H9 (cell line): ENCODE measurements around the gene EXOC1L. TPM values are rescaled to one million over a fixed set of nuclear protein-coding genes. Genes with fewer than 3 reads are reported as not detected.

Experiments
- DNase-seq: peaks from one replicate; pipeline ENCODE4 v3.0.0-alpha.2; 2017
- H2AFZ ChIP-seq: one replicate; pipeline ENCODE4 v1.6.1; 2013; ENCODE audit warnings: mild to moderate bottlenecking, low read length, control low read depth, moderate library complexity
- H2AK5ac ChIP-seq: 2 replicates; pipeline ENCODE4 v1.6.1; 2013; ENCODE audit warnings: low read length, control low read depth, mixed read lengths; ENCODE audit not compliant: insufficient read length
- H2BK120ac ChIP-seq: one replicate; pipeline ENCODE4 v1.6.1; 2013; ENCODE audit warnings: low read depth, mild to moderate bottlenecking, low read length, control low read depth, inconsistent platforms; ENCODE audit not compliant: poor library complexity, severe bottlenecking
- H2BK12ac ChIP-seq: 2 replicates; pipeline ENCODE4 v1.6.1; 2013; ENCODE audit warnings: low read length, control low read depth, mixed read lengths, low read depth; ENCODE audit not compliant: insufficient read length
- H2BK15ac ChIP-seq: 2 replicates; pipeline ENCODE4 v1.6.1; 2013; ENCODE audit warnings: low read depth, low read length, control low read depth
- H2BK20ac ChIP-seq: one replicate; pipeline ENCODE4 v1.6.1; 2013; ENCODE audit warnings: low read depth, mild to moderate bottlenecking, low read length, control low read depth, inconsistent platforms; ENCODE audit not compliant: poor library complexity, severe bottlenecking
- H2BK5ac ChIP-seq: 2 replicates; pipeline ENCODE4 v1.6.1; 2013; ENCODE audit warnings: low read length, control low read depth, mixed read lengths; ENCODE audit not compliant: insufficient read length
- H3K14ac ChIP-seq: 2 replicates; pipeline ENCODE4 v1.6.1; 2013; ENCODE audit warnings: low read length, control low read depth; ENCODE audit not compliant: insufficient read depth
- H3K18ac ChIP-seq: 2 replicates; pipeline ENCODE4 v1.6.1; 2013; ENCODE audit warnings: low read depth, mild to moderate bottlenecking, mixed read lengths, low read length, control low read depth; ENCODE audit not compliant: insufficient read length
- H3K23ac ChIP-seq: 2 replicates; pipeline ENCODE4 v1.6.1; 2013; ENCODE audit warnings: low read length, control low read depth, mixed read lengths, low read depth; ENCODE audit not compliant: insufficient read length
- H3K23me2 ChIP-seq: 2 replicates; pipeline ENCODE4 v1.6.1; 2013; ENCODE audit warnings: low read depth, mild to moderate bottlenecking, mixed read lengths, low read length, control low read depth; ENCODE audit not compliant: insufficient read length, poor library complexity, severe bottlenecking
- H3K27ac ChIP-seq: 2 replicates; pipeline ENCODE4 v1.5.1; 2013; ENCODE audit warnings: low read length, control low read depth, mixed read lengths, low read depth; ENCODE audit not compliant: insufficient read length
- H3K27me3 ChIP-seq: 2 replicates; pipeline ENCODE4 v1.6.1; 2013; ENCODE audit warnings: low read length, control low read depth, inconsistent platforms; ENCODE audit not compliant: insufficient read depth
- H3K4ac ChIP-seq: 2 replicates; pipeline ENCODE4 v1.6.1; 2013; ENCODE audit warnings: low read depth, mild to moderate bottlenecking, control low read depth, inconsistent platforms, low read length, moderate library complexity
- H3K4me1 ChIP-seq: 2 replicates; pipeline ENCODE4 v1.6.1; 2013; ENCODE audit warnings: low read length, control low read depth, inconsistent platforms; ENCODE audit not compliant: insufficient read depth
- H3K4me2 ChIP-seq: 2 replicates; pipeline ENCODE4 v1.6.1; 2013; ENCODE audit warnings: low read length, control low read depth, mixed read lengths; ENCODE audit not compliant: insufficient read length, insufficient read depth
- H3K56ac ChIP-seq: 2 replicates; pipeline ENCODE4 v1.6.1; 2013; ENCODE audit warnings: low read depth, mild to moderate bottlenecking, mixed read lengths, low read length, control low read depth; ENCODE audit not compliant: insufficient read length
- H3K79me1 ChIP-seq: 2 replicates; pipeline ENCODE4 v1.6.1; 2013; ENCODE audit warnings: low read depth, mild to moderate bottlenecking, moderate library complexity, low read length, control low read depth, inconsistent platforms; ENCODE audit not compliant: insufficient read depth, poor library complexity, severe bottlenecking
- H3K79me2 ChIP-seq: 2 replicates; pipeline ENCODE4 v1.6.1; 2013; ENCODE audit warnings: low read length, control low read depth, inconsistent platforms; ENCODE audit not compliant: insufficient read depth
- H3K9ac ChIP-seq: 2 replicates; pipeline ENCODE4 v1.6.1; 2013; ENCODE audit warnings: low read length, control low read depth, mixed read lengths; ENCODE audit not compliant: insufficient read length; ENCODE audit errors: extremely low read depth
- H3K9me3 ChIP-seq: one replicate; pipeline ENCODE4 v1.6.1; 2013; ENCODE audit warnings: low read depth, low read length, inconsistent platforms; ENCODE audit not compliant: control insufficient read depth
- H3T11ph ChIP-seq: one replicate; pipeline ENCODE4 v1.6.1; 2013; ENCODE audit warnings: mild to moderate bottlenecking, low read length, control low read depth, inconsistent platforms
- H4K20me1 ChIP-seq: one replicate; pipeline ENCODE4 v1.6.1; 2013; ENCODE audit not compliant: control insufficient read depth, insufficient read length, insufficient read depth
- H4K5ac ChIP-seq: 2 replicates; pipeline ENCODE4 v1.6.1; 2013; ENCODE audit warnings: low read depth, mild to moderate bottlenecking, mixed read lengths, low read length, control low read depth; ENCODE audit not compliant: insufficient read length
- H4K8ac ChIP-seq: replicated peaks from 2 replicates; pipeline ENCODE4 v1.6.1; 2013; ENCODE audit warnings: low read length, control low read depth, mixed read lengths, low read depth; ENCODE audit not compliant: insufficient read length
- H4K91ac ChIP-seq: 2 replicates; pipeline ENCODE4 v1.6.1; 2013; ENCODE audit warnings: low read depth, mild to moderate bottlenecking, moderate library complexity, mixed read lengths, low read length, control low read depth; ENCODE audit not compliant: insufficient read length
- H3K27ac Mint-ChIP-seq, 3 experiments: 2 replicates in 2 of 3; 3 replicates in 1 of 3; pipeline ENCODE4 v1.8.0; 2020 to 2021; ENCODE audit warnings: mixed read lengths in 3 of 3, mild to moderate bottlenecking in 1 of 3, moderate library complexity in 1 of 3
- H3K27me3 Mint-ChIP-seq: 2 replicates; pipeline ENCODE4 v1.8.0; 2021; ENCODE audit warnings: low read depth, mild to moderate bottlenecking, moderate library complexity, mixed read lengths
- H3K36me3 Mint-ChIP-seq, 3 experiments: 2 replicates in 2 of 3; 3 replicates in 1 of 3; pipeline ENCODE4 v1.8.0; 2020 to 2021; ENCODE audit warnings: low read depth in 3 of 3, mixed read lengths in 3 of 3; ENCODE audit not compliant: insufficient read depth in 1 of 3
- H3K4me1 Mint-ChIP-seq, 2 experiments: 2 replicates each; pipeline ENCODE4 v1.8.0; 2020; ENCODE audit warnings: mixed read lengths in 2 of 2
- H3K4me3 Mint-ChIP-seq, 2 experiments: 2 replicates in 1 of 2; 3 replicates in 1 of 2; pipeline ENCODE4 v1.8.0; 2020 to 2021; ENCODE audit warnings: mild to moderate bottlenecking in 2 of 2, mixed read lengths in 2 of 2, moderate library complexity in 1 of 2
- H3K9me3 Mint-ChIP-seq, 2 experiments: 2 replicates in 1 of 2; 3 replicates in 1 of 2; pipeline ENCODE4 v1.8.0; 2020; ENCODE audit warnings: mild to moderate bottlenecking in 2 of 2, mixed read lengths in 2 of 2, moderate library complexity in 1 of 2
- WGBS: extraction: QIAGEN DNeasy Blood & Tissue Kit; methylation state at CpG from one replicate; pipeline ENCODE4 v1.1.7; 2013; ENCODE audit warnings: missing lambda C conversion rate, low lambda C conversion rate, mixed read lengths; ENCODE audit not compliant: insufficient read length; ENCODE audit errors: extremely low coverage; 5-methylcytosine and 5-hydroxymethylcytosine counted together
- total RNA-seq: library from RNA; stranded (reverse); gene quantifications from 2 replicates; pipeline ENCODE4 v1.2.1, GENCODE V29; 2021
- TF ChIP-seq, protein P1 (sequence below): fragments of 200-600 bp; sonication (generic); conservative IDR thresholded peaks from 3 replicates; pipeline ENCODE4 v1.8.0; 2021; ENCODE audit warnings: antibody characterized with exemption, mild to moderate bottlenecking

The EXOC1L gene
- total RNA-seq, 1 experiment from 2014 or later, result not detected

DNA sequence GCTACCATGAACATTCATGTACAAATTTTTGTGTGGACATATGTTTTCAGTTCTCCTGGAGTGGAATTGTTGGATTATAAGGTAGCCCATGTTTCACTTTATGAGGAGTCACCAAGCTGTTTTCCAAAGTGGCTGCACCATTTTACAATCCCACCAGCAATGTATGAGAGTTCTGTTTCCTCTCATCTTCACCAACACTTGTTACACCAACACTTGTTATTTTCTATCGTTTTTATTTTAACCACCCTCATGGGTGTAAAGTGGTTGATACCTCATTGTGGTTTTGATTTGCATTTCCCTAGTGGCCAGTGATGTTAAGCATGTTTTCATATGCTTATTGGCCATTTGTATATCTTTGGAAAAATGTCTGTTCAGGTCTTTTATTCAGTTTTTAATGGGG is 38.0 kb downstream of the EXOC1L start:
- Histone ChIP-seq H3K9ac (no peak overlapping the region), H2AFZ (no peak overlapping the region), H3K23ac (no peak overlapping the region), H2BK12ac (no peak overlapping the region), H3K27ac (no peak overlapping the region), H3K18ac (no peak overlapping the region), H3K79me2 (0 out of 2 replicates have a peak, but pooled peaks cover 2% of the 10 kb centered on the region), H3K27me3 (no peaks in the 10 kb centered on the region), H2BK20ac (no peak overlapping the region), H3K4me2 (no peak overlapping the region), H4K8ac (no peak overlapping the region), H3K4ac (no peak overlapping the region), H3K4me1 (no peaks in the 10 kb centered on the region), H2BK5ac (no peak overlapping the region), H2AK5ac (no peak overlapping the region), H2BK15ac (no peak overlapping the region), H4K91ac (no peak overlapping the region), H4K5ac (no peak overlapping the region), H3K79me1 (no peaks in the 10 kb centered on the region), H3K14ac (no peak overlapping the region), H4K20me1 (no peaks in the 10 kb centered on the region), H3K56ac (no peak overlapping the region), H2BK120ac (no peak overlapping the region), H3K23me2 (no peaks in the 10 kb centered on the region), H3K9me3 (no peaks in the 10 kb centered on the region), H3T11ph (no peak overlapping the region)
- no CpG with 5 or more reads among the region's 1 CpG for WGBS
- Mint-ChIP-seq H3K4me1 (peaks cover 4 to 11% of the 10 kb centered on the region in 2 experiments; a peak in 3 of 4 replicates), H3K36me3 (peaks cover 0 to 8% (median 0%) of the 10 kb centered on the region in 3 experiments; a peak in 2 of 7 replicates), H3K4me3 (no peak overlapping the region), H3K27me3 (peaks cover 5% of the 10 kb centered on the region; the same call in 1 of the 2 replicates), H3K27ac (no peak overlapping the region), H3K9me3 (no peaks in the 10 kb centered on the region)
- DNase-seq, result no peak
- TF ChIP-seq, protein P1, sequence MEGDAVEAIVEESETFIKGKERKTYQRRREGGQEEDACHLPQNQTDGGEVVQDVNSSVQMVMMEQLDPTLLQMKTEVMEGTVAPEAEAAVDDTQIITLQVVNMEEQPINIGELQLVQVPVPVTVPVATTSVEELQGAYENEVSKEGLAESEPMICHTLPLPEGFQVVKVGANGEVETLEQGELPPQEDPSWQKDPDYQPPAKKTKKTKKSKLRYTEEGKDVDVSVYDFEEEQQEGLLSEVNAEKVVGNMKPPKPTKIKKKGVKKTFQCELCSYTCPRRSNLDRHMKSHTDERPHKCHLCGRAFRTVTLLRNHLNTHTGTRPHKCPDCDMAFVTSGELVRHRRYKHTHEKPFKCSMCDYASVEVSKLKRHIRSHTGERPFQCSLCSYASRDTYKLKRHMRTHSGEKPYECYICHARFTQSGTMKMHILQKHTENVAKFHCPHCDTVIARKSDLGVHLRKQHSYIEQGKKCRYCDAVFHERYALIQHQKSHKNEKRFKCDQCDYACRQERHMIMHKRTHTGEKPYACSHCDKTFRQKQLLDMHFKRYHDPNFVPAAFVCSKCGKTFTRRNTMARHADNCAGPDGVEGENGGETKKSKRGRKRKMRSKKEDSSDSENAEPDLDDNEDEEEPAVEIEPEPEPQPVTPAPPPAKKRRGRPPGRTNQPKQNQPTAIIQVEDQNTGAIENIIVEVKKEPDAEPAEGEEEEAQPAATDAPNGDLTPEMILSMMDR, result no peak
